Left ventricle myocardium superior (tissue), 1 donor: ENCODE results near the gene SLC6A18. TPM values are rescaled to one million over a fixed set of nuclear protein-coding genes. Genes with fewer than 3 reads are reported as not detected.
"Not testable (repeated sequence)": the region's sequence is repeated elsewhere in the genome, so short reads cannot be mapped to it uniquely, and the experiment has no call there.

Experiments used
- ATAC-seq: fragments of 200-7000 bp; cut with Tn5 transposase; one replicate; pipeline ENCODE4 v1.9.1; 2020; ENCODE audit warnings: mild to moderate bottlenecking, moderate library complexity
- DNase-seq: peaks from one replicate; pipeline ENCODE4 v3.0.0-alpha.2; 2020
- intact Hi-C: fragments of 100-400 bp; cut with micrococcal nuclease; formaldehyde crosslinking; loops from one replicate; pipeline ENCODE4 v1.11.0; 2022
- total RNA-seq: library from RNA; stranded (reverse); fragmentation: NEBNext Ultra II Directional; extraction: Animal tissue kit (Norgen Biotek cat#: 25700); gene quantifications from one replicate; pipeline ENCODE4 v1.2.1, GENCODE V29; 2021
- donor health status: DM: no; HTN: yes; CAD: no; lungs with severe emphysema.

SLC6A18 gene
- total RNA-seq, 1 donor from 2014 or later, result not detected

GRCh38 chr5:1265461-1266455 lies 40.6 kb downstream of the SLC6A18 start:
- intact Hi-C loops, result no loop called here
- no peak for ATAC-seq
- DNase-seq, result no peak

GRCh38 chr5:1266791-1267190 lies 41.6 kb downstream of the SLC6A18 start:
- intact Hi-C loops, result no loop called here
- no peak for ATAC-seq
- DNase-seq, result no peak

GRCh38 chr5:1267464-1267863 lies 42.3 kb downstream of the SLC6A18 start:
- intact Hi-C loops, ATAC-seq, DNase-seq: not testable (repeated sequence)

GRCh38 chr5:1268056-1268455 lies 42.9 kb downstream of the SLC6A18 start:
- intact Hi-C loops, result no loop called here
- no peak for ATAC-seq
- DNase-seq, result no peak

GRCh38 chr5:1268666-1269065 lies 43.5 kb downstream of the SLC6A18 start:
- no peak for DNase-seq
- intact Hi-C loops, result no loop called here
- no peak for ATAC-seq

GRCh38 chr5:1270426-1270825 lies 45.2 kb downstream of the SLC6A18 start:
- DNase-seq, result no peak
- no peak for ATAC-seq
- intact Hi-C loops, result no loop called here

GRCh38 chr5:1270933-1271914 lies 46.0 kb downstream of the SLC6A18 start:
- intact Hi-C loops, result no loop called here
- ATAC-seq (no peak), DNase-seq (no peak)

GRCh38 chr5:1272201-1272600 lies 47.0 kb downstream of the SLC6A18 start:
- DNase-seq (no peak), ATAC-seq (no peak)
- intact Hi-C loops, result no loop called here

GRCh38 chr5:1273745-1274144 lies 48.6 kb downstream of the SLC6A18 start:
- ATAC-seq (no peak), DNase-seq (no peak)
- intact Hi-C loops, result no loop called here

- intact Hi-C loops, result no loop called here
- ATAC-seq (no peak), DNase-seq (no peak)
Measured at GRCh38 chr5:1274471-1274870, 49.3 kb downstream of the SLC6A18 start.

GRCh38 chr5:1275397-1276391 lies 50.5 kb downstream of the SLC6A18 start:
- intact Hi-C loops, ATAC-seq, DNase-seq: not testable (repeated sequence)

- ATAC-seq, result no peak
- intact Hi-C loops, result no loop called here
- no peak for DNase-seq
Measured at GRCh38 chr5:1276930-1277329, 51.7 kb downstream of the SLC6A18 start.

- DNase-seq, result no peak
- ATAC-seq, result no peak
- intact Hi-C loops, result no loop called here
Measured at GRCh38 chr5:1277331-1277730, 52.1 kb downstream of the SLC6A18 start.

GRCh38 chr5:1277781-1278180 lies 52.6 kb downstream of the SLC6A18 start:
- DNase-seq (peak; percentile 10), ATAC-seq (no peak)
- intact Hi-C loops, result no loop called here

GRCh38 chr5:1278216-1278615 lies 53.0 kb downstream of the SLC6A18 start:
- DNase-seq (no peak), ATAC-seq (no peak)
- intact Hi-C loops, result no loop called here

GRCh38 chr5:1278656-1279442 lies 53.7 kb downstream of the SLC6A18 start:
- intact Hi-C loops, result no loop called here
- peak; percentile 18 for DNase-seq
- ATAC-seq, result no peak

- intact Hi-C loops, result no loop called here
- ATAC-seq, result no peak
- peak; percentile 20 for DNase-seq
Measured at GRCh38 chr5:1279443-1280151, 54.4 kb downstream of the SLC6A18 start.
